SK-N-SH (cell line): ENCODE measurements around the gene LEKR1.

Source experiments
- CTCF ChIP-seq: fragments of 200-600 bp; sonication (generic); IDR thresholded peaks from 2 replicates; pipeline ENCODE4 v1.6.1; 2017; ENCODE audit warnings: antibody characterized with exemption, mild to moderate bottlenecking, moderate library complexity
- EP300 ChIP-seq, 2 experiments: IDR thresholded peaks; 2 replicates each; pipeline versions ENCODE4 v1.4.0 to v1.6.1; 2012; ENCODE audit warnings: borderline replicate concordance in 1 of 2, low read depth in 1 of 2, low read length in 1 of 2
- MAX ChIP-seq: IDR thresholded peaks from 2 replicates; pipeline ENCODE4 v1.4.0; 2012; ENCODE audit warnings: low read depth
- POLR2AphosphoS5 ChIP-seq: IDR thresholded peaks from 2 replicates; pipeline ENCODE4 v1.6.1; 2012; ENCODE audit warnings: low read depth, low read length
- REST ChIP-seq: IDR thresholded peaks from 2 replicates; pipeline ENCODE4 v1.6.1; 2012; ENCODE audit warnings: mild to moderate bottlenecking, low read depth, low read length, moderate library complexity
- SMC3 ChIP-seq: IDR thresholded peaks from 2 replicates; pipeline ENCODE4 v1.6.1; 2012; ENCODE audit warnings: low read depth, low read length, improper control_type of control experiment
- USF2 ChIP-seq: fragments of 150-350 bp; IDR thresholded peaks from 2 replicates; pipeline ENCODE4 v1.6.1; 2017; ENCODE audit warnings: antibody characterized with exemption, low read length, low read depth, borderline replicate concordance
- YY1 ChIP-seq: IDR thresholded peaks from 2 replicates; pipeline ENCODE4 v1.4.0; 2012; ENCODE audit warnings: low read depth, mild to moderate bottlenecking

- no peak for TF ChIP-seq CTCF
- no peak for TF ChIP-seq SMC3
- TF ChIP-seq YY1: no peak
- TF ChIP-seq POLR2AphosphoS5: no peak
- TF ChIP-seq EP300 (IDR thresholded peaks at IDR 0.05; ENCODE audit: borderline replicate concordance in 1 of 2, low read depth in 1 of 2, low read length in 1 of 2): no peak
- no peak for TF ChIP-seq USF2
- TF ChIP-seq MAX: no peak
- no peak for TF ChIP-seq REST
Measured at GRCh38 chr3:156906275-156906674, 80.1 kb downstream of the LEKR1 start.
